IMR-90 (cell line): Measurements from ENCODE around the gene GTF2H3. TPM values are rescaled to one million over a fixed set of nuclear protein-coding genes. Genes with fewer than 3 reads are reported as not detected.

ENCODE experiments used
- ATAC-seq: fragments of 200-7000 bp; cut with Tn5 transposase; 2 replicates; pipeline ENCODE4 v1.9.1; 2020; ENCODE audit warnings: low read depth, mild to moderate bottlenecking, moderate library complexity
- BruUV-seq: library from RNA; stranded (reverse); fragments of 400-500 nt; replicated peaks from 2 replicates; lab custom pipeline; 2021; lab: Mats Ljungman, UMichigan
- CTCF ChIA-PET: fragments of 300-600 bp; formaldehyde crosslinking; extraction: SDS; loops from one replicate; lab custom pipeline; 2021; ENCODE audit warnings: antibody characterized with exemption; lab: Yijun Ruan, JAX
- POLR2A ChIA-PET: fragments of 300-600 bp; sonication (Branson Sonifier 250); formaldehyde crosslinking; loops from one replicate; lab custom pipeline; 2022; ENCODE audit warnings: antibody characterized with exemption; ENCODE audit not compliant: unreplicated experiment; lab: Charles Lee
- DNase-seq: peaks from one replicate; pipeline ENCODE4 v3.0.0; 2013
- H2AFZ ChIP-seq: replicated peaks from 2 replicates; pipeline ENCODE3; 2013; ENCODE audit warnings: low read length, mild to moderate bottlenecking; ENCODE audit not compliant: poor library complexity
- H2AK5ac ChIP-seq: 2 replicates; pipeline ENCODE4 v1.6.1; 2013; ENCODE audit warnings: low read depth, low read length, inconsistent platforms
- H2AK9ac ChIP-seq: replicated peaks from 2 replicates; pipeline ENCODE3; 2013; ENCODE audit warnings: mild to moderate bottlenecking, low read depth, low read length, moderate library complexity; ENCODE audit not compliant: poor library complexity
- H2BK120ac ChIP-seq: 2 replicates; pipeline ENCODE4 v1.6.1; 2013; ENCODE audit warnings: low read depth, low read length, inconsistent platforms
- H2BK15ac ChIP-seq: 3 replicates; pipeline ENCODE4 v1.6.1; 2013; ENCODE audit warnings: low read depth, low read length, inconsistent platforms
- H2BK20ac ChIP-seq: 2 replicates; pipeline ENCODE4 v1.6.1; 2013; ENCODE audit warnings: low read depth, mild to moderate bottlenecking, inconsistent platforms, low read length, moderate library complexity
- H2BK5ac ChIP-seq: 2 replicates; pipeline ENCODE4 v1.6.1; 2013; ENCODE audit warnings: mild to moderate bottlenecking, low read depth, low read length, inconsistent platforms; ENCODE audit not compliant: poor library complexity, severe bottlenecking
- H3K14ac ChIP-seq: replicated peaks from 2 replicates; pipeline ENCODE4 v1.6.1; 2013; ENCODE audit warnings: low read depth, low read length, inconsistent platforms
- H3K18ac ChIP-seq: 2 replicates; pipeline ENCODE4 v1.6.1; 2013; ENCODE audit warnings: low read depth, low read length, control low read depth
- H3K23ac ChIP-seq: 2 replicates; pipeline ENCODE4 v1.6.1; 2013; ENCODE audit warnings: low read depth, low read length, inconsistent platforms
- H3K27ac ChIP-seq: 2 replicates; pipeline ENCODE4 v1.5.1; 2013; ENCODE audit warnings: mild to moderate bottlenecking, control low read depth, low read length; ENCODE audit not compliant: insufficient read depth
- H3K27me3 ChIP-seq: 2 replicates; pipeline ENCODE4 v1.6.1; 2013; ENCODE audit warnings: low read length; ENCODE audit not compliant: control insufficient read depth, insufficient read depth
- H3K36me3 ChIP-seq: 2 replicates; pipeline ENCODE4 v1.6.1; 2013; ENCODE audit warnings: low read length, mixed read lengths; ENCODE audit not compliant: control insufficient read depth, insufficient read depth
- H3K4ac ChIP-seq: 2 replicates; pipeline ENCODE4 v1.6.1; 2013; ENCODE audit warnings: low read depth, low read length, inconsistent platforms
- H3K4me1 ChIP-seq: 2 replicates; pipeline ENCODE4 v1.6.1; 2013; ENCODE audit warnings: low read length, mixed read lengths; ENCODE audit not compliant: control insufficient read depth, insufficient read depth
- H3K4me2 ChIP-seq: 2 replicates; pipeline ENCODE4 v1.6.1; 2013; ENCODE audit warnings: low read depth, mild to moderate bottlenecking, control low read depth, low read length, moderate library complexity
- H3K4me3 ChIP-seq: 2 replicates; pipeline ENCODE4 v1.5.1; 2013; ENCODE audit warnings: low read depth, mild to moderate bottlenecking, control low read depth, low read length, moderate library complexity; ENCODE audit not compliant: insufficient read depth
- H3K56ac ChIP-seq: 2 replicates; pipeline ENCODE4 v1.6.1; 2013; ENCODE audit warnings: low read length, inconsistent platforms; ENCODE audit not compliant: insufficient read depth; ENCODE audit errors: extremely low read depth
- H3K79me1 ChIP-seq, 2 experiments: 2 replicates each; pipeline ENCODE4 v1.6.1; 2013; ENCODE audit warnings: low read length in 2 of 2, inconsistent platforms in 1 of 2, low read depth in 1 of 2
- H3K9ac ChIP-seq: 2 replicates; pipeline ENCODE4 v1.6.1; 2013; ENCODE audit warnings: low read depth, low read length, control low read depth
- H3K9me1 ChIP-seq: 2 replicates; pipeline ENCODE4 v1.6.1; 2013; ENCODE audit warnings: low read length, inconsistent platforms; ENCODE audit not compliant: insufficient read depth
- H3K9me3 ChIP-seq: 2 replicates; pipeline ENCODE4 v1.6.1; 2013; ENCODE audit warnings: low read length; ENCODE audit not compliant: control insufficient read depth, insufficient read depth
- H4K20me1 ChIP-seq: 2 replicates; pipeline ENCODE4 v1.6.1; 2013; ENCODE audit warnings: low read length, inconsistent platforms; ENCODE audit not compliant: insufficient read depth
- H4K5ac ChIP-seq: 2 replicates; pipeline ENCODE4 v1.6.1; 2013; ENCODE audit warnings: mild to moderate bottlenecking, low read depth, low read length, control low read depth
- H4K8ac ChIP-seq, 2 experiments: 2 replicates each; pipeline ENCODE4 v1.6.1; 2013; ENCODE audit warnings: low read depth in 2 of 2, low read length in 2 of 2, control low read depth in 1 of 2, inconsistent platforms in 1 of 2
- H4K91ac ChIP-seq: 2 replicates; pipeline ENCODE4 v1.6.1; 2013; ENCODE audit warnings: low read depth, low read length, inconsistent platforms; ENCODE audit not compliant: insufficient read depth
- BHLHE40 ChIP-seq: fragments of 150-350 bp; IDR thresholded peaks from 2 replicates; pipeline ENCODE4 v1.6.1; 2016; ENCODE audit warnings: mild to moderate bottlenecking, low read depth, low read length
- CEBPB ChIP-seq: IDR thresholded peaks from 2 replicates; pipeline ENCODE4 v1.6.1; 2012; ENCODE audit warnings: low read depth, low read length, improper control_type of control experiment
- CHD1 ChIP-seq: IDR thresholded peaks from 2 replicates; pipeline ENCODE4 v1.6.1; 2012; ENCODE audit warnings: low read depth, low read length, improper control_type of control experiment
- CTCF ChIP-seq: conservative IDR thresholded peaks from 2 replicates; pipeline ENCODE4 v1.5.1; 2012; ENCODE audit warnings: mild to moderate bottlenecking, low read depth, low read length, improper control_type of control experiment
- ELK1 ChIP-seq: fragments of 150-350 bp; IDR thresholded peaks from 2 replicates; pipeline ENCODE4 v1.6.1; 2016; ENCODE audit warnings: low read depth, mild to moderate bottlenecking, low read length, moderate library complexity, borderline replicate concordance
- FOS ChIP-seq: fragments of 150-350 bp; IDR thresholded peaks from 2 replicates; pipeline ENCODE4 v1.6.1; 2016; ENCODE audit warnings: low read depth, low read length
- MAFK ChIP-seq: IDR thresholded peaks from 2 replicates; pipeline ENCODE4 v1.6.1; 2012; ENCODE audit warnings: low read depth, low read length, improper control_type of control experiment
- MAZ ChIP-seq: IDR thresholded peaks from 2 replicates; pipeline ENCODE4 v1.6.1; 2012; ENCODE audit warnings: low read depth, mild to moderate bottlenecking, low read length, improper control_type of control experiment, moderate library complexity, borderline replicate concordance
- MXI1 ChIP-seq: IDR thresholded peaks from 2 replicates; pipeline ENCODE4 v1.6.1; 2012; ENCODE audit warnings: low read depth, mild to moderate bottlenecking, low read length, moderate library complexity, borderline replicate concordance
- NFE2L2 ChIP-seq: fragments of 150-350 bp; IDR thresholded peaks from 2 replicates; pipeline ENCODE4 v1.6.1; 2016; ENCODE audit warnings: low read depth, mild to moderate bottlenecking, low read length
- POLR2A ChIP-seq: IDR thresholded peaks from 2 replicates; pipeline ENCODE4 v1.6.1; 2012; ENCODE audit warnings: mild to moderate bottlenecking, low read depth, low read length
- RAD21 ChIP-seq: IDR thresholded peaks from 2 replicates; pipeline ENCODE4 v1.6.1; 2012; ENCODE audit warnings: low read length, improper control_type of control experiment
- RCOR1 ChIP-seq: IDR thresholded peaks from 2 replicates; pipeline ENCODE4 v1.6.1; 2012; ENCODE audit warnings: mild to moderate bottlenecking, low read length, improper control_type of control experiment; ENCODE audit not compliant: insufficient replicate concordance
- RFX5 ChIP-seq: IDR thresholded peaks from 2 replicates; pipeline ENCODE4 v1.8.0; 2012; ENCODE audit warnings: low read depth, mild to moderate bottlenecking, low read length, moderate library complexity
- SMC3 ChIP-seq: fragments of 150-350 bp; IDR thresholded peaks from 2 replicates; pipeline ENCODE4 v1.6.1; 2016; ENCODE audit warnings: low read depth, mild to moderate bottlenecking, antibody characterized with exemption, low read length, moderate library complexity
- WGBS, 2 experiments: methylation state at CpG; one replicate each; pipeline versions ENCODE4 v1.1.5 to v1.1.7; 2013; ENCODE audit warnings: missing lambda C conversion rate in 2 of 2; ENCODE audit not compliant: insufficient read length in 1 of 2; ENCODE audit errors: extremely low coverage in 2 of 2; 5-methylcytosine and 5-hydroxymethylcytosine counted together
- dilution Hi-C: fragments of 300-500 bp; cut with HindIII; formaldehyde crosslinking; loops from one replicate; pipeline ENCODE4 v1.14.3; 2018; ENCODE audit warnings: low sequenced_read_pairs; ENCODE audit not compliant: unreplicated experiment
- in situ Hi-C: fragments of 300-500 bp; cut with MboI; formaldehyde crosslinking; loops from 3 replicates; pipeline ENCODE4 v1.14.3; 2019; ENCODE audit warnings: low sequenced_read_pairs, inconsistent platforms, mixed read lengths
- intact Hi-C: fragments of 100-400 bp; cut with micrococcal nuclease; formaldehyde crosslinking; loops from 2 replicates; pipeline ENCODE4 v1.10.0; 2022
- polyA plus RNA-seq, 3 experiments: library from polyadenylated mRNA; depleted of rRNA; stranded (reverse); fragments of >200 nt; gene quantifications; 2 replicates each; pipeline ENCODE4 v1.2.3, GENCODE V29; 2012; ENCODE audit warnings: low replicate concordance in 1 of 3
- total RNA-seq: library from RNA; depleted of rRNA; stranded (reverse); fragments of >200 nt; gene quantifications from 2 replicates; pipeline ENCODE4 v1.2.3, GENCODE V29; 2012
- TF ChIP-seq, protein P1 (sequence below): fragments of 150-350 bp; IDR thresholded peaks from 2 replicates; pipeline ENCODE4 v1.6.1; 2017; ENCODE audit warnings: mild to moderate bottlenecking, antibody characterized with exemption, low read length, low read depth

GTF2H3 gene
- total and polyA plus RNA-seq, 2 of the 4 experiments (the other 2 are of a cell fraction) = 22.2 to 80.3 TPM

DNA sequence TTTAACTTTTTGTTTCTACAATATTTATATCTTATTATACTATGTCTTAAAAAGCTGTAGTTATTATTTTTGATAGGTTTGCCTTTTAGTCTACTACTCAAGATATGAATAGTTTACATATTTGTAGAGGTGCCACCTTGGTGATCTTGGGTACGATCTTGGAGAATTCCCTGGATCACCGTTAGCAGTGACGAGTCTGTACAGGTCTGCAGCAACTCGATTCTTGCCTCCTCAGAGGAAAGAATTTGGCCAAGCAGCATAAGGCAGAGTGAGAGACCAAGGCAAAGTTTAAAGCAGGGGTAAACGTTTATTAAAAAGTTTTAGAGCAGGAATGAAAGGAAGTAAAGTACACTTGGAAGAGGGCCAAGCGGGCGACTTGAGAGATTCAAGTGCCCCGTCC, 34.1 kb downstream of the GTF2H3 start:
- no TSS peak for BruUV-seq
- Histone ChIP-seq H3K18ac (no peak overlapping the region), H2BK5ac (no peak overlapping the region), H2AFZ (no peak overlapping the region), H2BK20ac (no peak overlapping the region), H2AK9ac (no peak overlapping the region), H3K79me1 (peaks cover 3 to 10% of the 10 kb centered on the region in 2 experiments; a peak in 2 of 4 replicates), H3K9me1 (peaks cover 2% of the 10 kb centered on the region; the same call in 1 of the 2 replicates), H3K23ac (no peak overlapping the region), H3K4ac (no peak overlapping the region), H3K27me3 (no peaks in the 10 kb centered on the region), H3K14ac (no peak overlapping the region), H4K8ac (no peak overlapping the region), H3K27ac (no peak overlapping the region), H4K20me1 (no peaks in the 10 kb centered on the region), H3K36me3 (no peaks in the 10 kb centered on the region; the same call in 1 of the 2 replicates), H2BK120ac (no peak overlapping the region), H3K9ac (no peak overlapping the region), H2AK5ac (no peak overlapping the region), H4K91ac (no peak overlapping the region), H3K9me3 (no peaks in the 10 kb centered on the region), H3K4me2 (no peak overlapping the region), H3K56ac (no peak overlapping the region), H2BK15ac (no peak overlapping the region), H4K5ac (no peak overlapping the region), H3K4me1 (peaks cover 2% of the 10 kb centered on the region; the same call in 1 of the 2 replicates), H3K4me3 (no peak overlapping the region)
- in situ Hi-C loops = no loop called here
- TF ChIP-seq BHLHE40 (no peak), RCOR1 (no peak), NFE2L2 (no peak), MXI1 (no peak), MAFK (no peak), CTCF (no peak), POLR2A (no peak), CEBPB (no peak), ELK1 (no peak), MAZ (no peak), RAD21 (no peak), FOS (no peak), SMC3 (no peak), RFX5 (no peak), CHD1 (no peak)
- TF ChIP-seq, protein P1, sequence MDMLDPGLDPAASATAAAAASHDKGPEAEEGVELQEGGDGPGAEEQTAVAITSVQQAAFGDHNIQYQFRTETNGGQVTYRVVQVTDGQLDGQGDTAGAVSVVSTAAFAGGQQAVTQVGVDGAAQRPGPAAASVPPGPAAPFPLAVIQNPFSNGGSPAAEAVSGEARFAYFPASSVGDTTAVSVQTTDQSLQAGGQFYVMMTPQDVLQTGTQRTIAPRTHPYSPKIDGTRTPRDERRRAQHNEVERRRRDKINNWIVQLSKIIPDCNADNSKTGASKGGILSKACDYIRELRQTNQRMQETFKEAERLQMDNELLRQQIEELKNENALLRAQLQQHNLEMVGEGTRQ = no peak
- DNase-seq = no peak
- intact Hi-C loops = loop anchor here (10.0 kb wide), 1 partner anchor 317 kb away; no protein-coding TSS in a partner anchor
- CTCF ChIA-PET = no interaction called here
- ATAC-seq = no peak
- dilution Hi-C loops = no loop called here
- POLR2A ChIA-PET = no interaction called here
- WGBS, 2 experiments = 96% methylated on average over 4 of the region's 8 CpGs; no CpG with 5 or more reads in 1 of the 2 experiments
